WTC11 (cell line): ENCODE measurements around the gene CYP3A5. TPM values are rescaled to one million over a fixed set of nuclear protein-coding genes. Genes with fewer than 3 reads are reported as not detected.

Experiments
- AFF4 ChIP-seq: sonication (generic); formaldehyde crosslinking; IDR thresholded peaks from 2 replicates; pipeline ENCODE4 v1.8.1; 2023; ENCODE audit warnings: mild to moderate bottlenecking, missing genetic modification reagents, borderline replicate concordance
- CREB1 ChIP-seq: sonication (generic); formaldehyde crosslinking; IDR thresholded peaks from 2 replicates; pipeline ENCODE4 v1.8.0; 2023; ENCODE audit warnings: mild to moderate bottlenecking, missing genetic modification reagents
- CREM ChIP-seq: sonication (generic); formaldehyde crosslinking; IDR thresholded peaks from 2 replicates; pipeline ENCODE4 v1.8.1; 2022; ENCODE audit warnings: mild to moderate bottlenecking, missing genetic modification reagents, moderate library complexity
- CTCF ChIP-seq: fragments of 200-600 bp; IDR thresholded peaks from 2 replicates; pipeline ENCODE4 v1.8.0; 2022; ENCODE audit warnings: antibody characterized with exemption
- E2F5 ChIP-seq: sonication (generic); formaldehyde crosslinking; IDR thresholded peaks from 2 replicates; pipeline ENCODE4 v1.8.1; 2022; ENCODE audit warnings: mild to moderate bottlenecking, moderate library complexity, missing genetic modification reagents
- ESRRA ChIP-seq: sonication (generic); formaldehyde crosslinking; IDR thresholded peaks from 2 replicates; pipeline ENCODE4 v1.8.1; 2022; ENCODE audit warnings: mild to moderate bottlenecking, missing genetic modification reagents, borderline replicate concordance
- ETV6 ChIP-seq: sonication (generic); formaldehyde crosslinking; IDR thresholded peaks from 2 replicates; pipeline ENCODE4 v1.8.1; 2022; ENCODE audit warnings: mild to moderate bottlenecking, missing genetic modification reagents
- FOXP4 ChIP-seq: sonication (generic); formaldehyde crosslinking; IDR thresholded peaks from 2 replicates; pipeline ENCODE4 v1.8.0; 2022; ENCODE audit warnings: mild to moderate bottlenecking, missing genetic modification reagents
- GRHL2 ChIP-seq: fragments of 250-450 bp; sonication (Bioruptor Pico); IDR thresholded peaks from 2 replicates; pipeline ENCODE4 v1.8.0; 2022; ENCODE audit warnings: mild to moderate bottlenecking, moderate library complexity; ENCODE audit not compliant: insufficient replicate concordance, severe bottlenecking
- HMGXB4 ChIP-seq: sonication (generic); formaldehyde crosslinking; IDR thresholded peaks from 2 replicates; pipeline ENCODE4 v1.8.1; 2023; ENCODE audit warnings: mild to moderate bottlenecking, moderate library complexity, missing genetic modification reagents
- JUN ChIP-seq: sonication (generic); formaldehyde crosslinking; IDR thresholded peaks from 2 replicates; pipeline ENCODE4 v1.8.0; 2023; ENCODE audit warnings: mild to moderate bottlenecking, missing genetic modification reagents
- NR2C2 ChIP-seq: sonication (generic); formaldehyde crosslinking; IDR thresholded peaks from 2 replicates; pipeline ENCODE4 v1.8.0; 2022; ENCODE audit warnings: mild to moderate bottlenecking, missing genetic modification reagents
- NR3C1 ChIP-seq: sonication (generic); formaldehyde crosslinking; conservative IDR thresholded peaks from 2 replicates; pipeline ENCODE4 v1.8.1; 2023; ENCODE audit warnings: low read depth, mild to moderate bottlenecking, missing genetic modification reagents
- OVOL2 ChIP-seq: fragments of 250-450 bp; sonication (Bioruptor Pico); IDR thresholded peaks from 2 replicates; pipeline ENCODE4 v1.9.0; 2021; ENCODE audit warnings: mild to moderate bottlenecking, borderline replicate concordance
- PRRX2 ChIP-seq: fragments of 250-450 bp; sonication (Bioruptor Pico); IDR thresholded peaks from 2 replicates; pipeline ENCODE4 v1.8.0; 2021; ENCODE audit warnings: mild to moderate bottlenecking
- TEAD4 ChIP-seq: sonication (generic); formaldehyde crosslinking; IDR thresholded peaks from 2 replicates; pipeline ENCODE4 v1.8.0; 2022; ENCODE audit warnings: mild to moderate bottlenecking, missing genetic modification reagents
- USF1 ChIP-seq: sonication (generic); formaldehyde crosslinking; IDR thresholded peaks from 2 replicates; pipeline ENCODE4 v1.8.0; 2022; ENCODE audit warnings: mild to moderate bottlenecking, missing genetic modification reagents
- ZBTB43 ChIP-seq: sonication (generic); formaldehyde crosslinking; IDR thresholded peaks from 2 replicates; pipeline ENCODE4 v1.8.1; 2023; ENCODE audit warnings: mild to moderate bottlenecking, missing genetic modification reagents
- ZNF121 ChIP-seq: sonication (generic); formaldehyde crosslinking; IDR thresholded peaks from 2 replicates; pipeline ENCODE4 v1.8.0; 2023; ENCODE audit warnings: missing genetic modification reagents
- ZNF138 ChIP-seq: sonication (generic); formaldehyde crosslinking; conservative IDR thresholded peaks from 2 replicates; pipeline ENCODE4 v1.8.1; 2022; ENCODE audit warnings: mild to moderate bottlenecking, moderate library complexity, missing genetic modification reagents
- ZNF671 ChIP-seq: fragments of 250-450 bp; sonication (Bioruptor Pico); IDR thresholded peaks from 2 replicates; pipeline ENCODE4 v1.8.0; 2021; ENCODE audit warnings: mild to moderate bottlenecking
- ZSCAN18 ChIP-seq: fragments of 250-450 bp; sonication (Bioruptor Pico); IDR thresholded peaks from 2 replicates; pipeline ENCODE4 v2.1.2; 2022; ENCODE audit warnings: mild to moderate bottlenecking, moderate library complexity
- total RNA-seq: library from RNA; stranded (reverse); gene quantifications from 3 replicates; pipeline ENCODE4 v1.2.3, GENCODE V29; 2021

CYP3A5 gene
- total RNA-seq, 1 experiment from 2014 or later = 0.39 TPM

- TF ChIP-seq OVOL2 (CRISPR knock-in tag) (no peak), PRRX2 (CRISPR knock-in tag) (no peak), TEAD4 (CRISPR knock-in tag) (no peak; the same call in 1 of the 2 replicates), CREM (CRISPR knock-in tag) (peak; percentile 78; the same call in 1 of the 2 replicates), GRHL2 (CRISPR knock-in tag) (no peak), E2F5 (peak; percentile 73), AFF4 (no peak), ZSCAN18 (CRISPR knock-in tag) (no peak), JUN (CRISPR knock-in tag) (peak; percentile 81; the same call in 1 of the 2 replicates), USF1 (peak; percentile 54; the same call in 1 of the 2 replicates), ETV6 (CRISPR knock-in tag) (peak; percentile 52; the same call in 1 of the 2 replicates), CTCF (no peak), ZNF121 (0 out of 2 replicates have a peak, but pooled peaks have one; percentile 9), ESRRA (CRISPR knock-in tag) (peak; percentile 83; the same call in 1 of the 2 replicates), HMGXB4 (CRISPR knock-in tag) (peak; percentile 93), CREB1 (CRISPR knock-in tag) (peak; percentile 52; the same call in 1 of the 2 replicates), NR3C1 (CRISPR knock-in tag) (no peak), ZBTB43 (CRISPR knock-in tag) (no peak; the same call in none of the 2 replicates), NR2C2 (CRISPR knock-in tag) (peak; percentile 65; the same call in 1 of the 2 replicates), ZNF138 (CRISPR knock-in tag) (no peak), ZNF671 (no peak), FOXP4 (CRISPR knock-in tag) (peak; percentile 65; the same call in 1 of the 2 replicates)
Observed at GRCh38 chr7:99616359-99617191, 63.2 kb downstream of the CYP3A5 start, which contains the start of gene ZSCAN25 (continued).
